Renal cortical epithelial cell (primary cell): ENCODE data around the gene EPN3. TPM values are rescaled to one million over a fixed set of nuclear protein-coding genes. Genes with fewer than 3 reads are reported as not detected.

Experiments used
- DNase-seq: peaks from one replicate; pipeline ENCODE4 v3.0.0-alpha.2; 2011; ENCODE audit warnings: low read depth
- total RNA-seq: library from RNA; depleted of rRNA; stranded (reverse); fragments of >200 nt; gene quantifications from 2 replicates; pipeline ENCODE4 v1.2.3, GENCODE V29; 2014

EPN3 gene
- total RNA-seq, 1 donor from 2014 or later, result 0.99 TPM

DNA sequence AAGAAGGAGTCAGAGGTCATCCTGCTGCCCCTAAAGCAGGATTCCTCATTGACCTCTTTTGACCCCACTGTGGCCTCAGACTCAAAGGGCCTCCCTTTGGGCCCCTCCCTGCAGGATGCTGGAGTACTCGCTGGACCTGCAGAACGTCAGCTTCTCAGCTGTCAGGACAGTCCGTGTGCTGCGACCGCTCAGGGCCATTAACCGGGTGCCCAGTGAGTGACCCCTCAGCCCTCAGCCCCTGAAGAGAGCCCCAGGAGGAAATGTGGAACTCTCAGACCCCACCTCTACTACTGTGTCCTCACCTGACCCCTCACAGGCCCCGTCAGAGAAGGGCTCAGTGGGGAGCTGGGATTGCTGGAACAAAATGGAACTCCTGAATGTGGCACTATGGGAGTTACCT lies 37.1 kb downstream of the EPN3 start:
- DNase-seq, result no peak

DNA sequence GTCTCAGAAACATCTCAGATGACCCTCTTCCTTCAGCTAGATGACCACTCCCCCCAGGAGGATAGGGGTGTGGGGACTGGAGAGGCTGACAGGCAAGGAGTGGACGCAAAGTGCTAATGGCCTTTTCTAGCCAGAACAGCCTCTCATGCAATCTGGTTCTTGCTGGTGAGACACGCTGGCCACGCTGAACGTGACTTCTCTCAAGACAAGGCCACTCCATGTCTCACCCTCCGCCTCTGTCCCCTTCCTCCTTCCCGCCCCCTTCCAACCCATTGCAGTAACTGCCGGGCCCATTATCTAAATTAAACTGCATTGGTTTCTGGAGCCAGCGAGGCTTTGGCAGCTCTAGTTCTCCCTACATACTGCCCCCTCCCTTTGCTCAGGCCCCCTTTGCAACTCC lies 37.5 kb downstream of the EPN3 start:
- DNase-seq, result no peak

DNA sequence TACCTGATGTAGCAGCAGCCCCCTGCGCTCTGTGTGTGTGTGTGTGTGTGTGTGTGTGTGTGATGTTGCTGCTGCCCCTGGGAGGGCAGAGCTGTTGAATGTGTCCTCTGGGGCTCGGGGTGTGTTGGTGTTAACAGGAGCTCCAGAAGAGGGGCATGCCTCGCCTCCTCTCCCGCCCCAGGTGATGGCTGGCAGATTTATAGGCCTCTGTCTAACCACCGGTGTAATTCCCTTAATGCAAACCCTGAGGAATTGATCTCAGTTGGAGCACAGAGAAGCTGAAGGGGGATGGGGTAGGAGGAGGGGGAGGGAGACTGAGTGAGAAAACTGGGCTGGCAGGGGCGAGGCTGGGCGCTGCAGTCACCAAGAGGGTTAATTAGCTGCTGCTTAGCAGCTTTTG lies 38.0 kb downstream of the EPN3 start:
- no peak for DNase-seq

DNA sequence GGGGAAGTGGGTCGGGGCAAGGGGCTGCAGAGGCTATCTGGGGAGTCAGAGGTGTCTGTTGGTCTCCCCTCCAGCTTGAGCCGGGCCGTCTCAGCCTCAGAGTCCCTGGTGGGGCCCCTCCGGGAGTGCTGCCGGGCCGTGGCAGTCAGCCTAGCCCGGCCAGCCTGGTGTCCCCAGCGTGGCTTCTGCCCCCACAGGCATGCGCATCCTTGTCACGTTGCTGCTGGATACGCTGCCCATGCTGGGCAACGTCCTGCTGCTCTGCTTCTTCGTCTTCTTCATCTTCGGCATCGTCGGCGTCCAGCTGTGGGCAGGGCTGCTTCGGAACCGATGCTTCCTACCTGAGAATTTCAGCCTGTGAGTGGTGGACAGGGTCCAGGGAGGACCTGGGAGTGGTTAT lies 39.1 kb downstream of the EPN3 start:
- DNase-seq, result no peak

DNA sequence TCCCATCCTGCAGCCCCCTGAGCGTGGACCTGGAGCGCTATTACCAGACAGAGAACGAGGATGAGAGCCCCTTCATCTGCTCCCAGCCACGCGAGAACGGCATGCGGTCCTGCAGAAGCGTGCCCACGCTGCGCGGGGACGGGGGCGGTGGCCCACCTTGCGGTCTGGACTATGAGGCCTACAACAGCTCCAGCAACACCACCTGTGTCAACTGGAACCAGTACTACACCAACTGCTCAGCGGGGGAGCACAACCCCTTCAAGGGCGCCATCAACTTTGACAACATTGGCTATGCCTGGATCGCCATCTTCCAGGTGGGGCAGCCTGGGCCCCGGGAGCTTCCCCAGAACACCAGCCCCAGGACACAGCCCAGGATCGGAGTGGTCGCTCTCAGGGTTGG lies 40.0 kb downstream of the EPN3 start:
- DNase-seq, result no peak

DNA sequence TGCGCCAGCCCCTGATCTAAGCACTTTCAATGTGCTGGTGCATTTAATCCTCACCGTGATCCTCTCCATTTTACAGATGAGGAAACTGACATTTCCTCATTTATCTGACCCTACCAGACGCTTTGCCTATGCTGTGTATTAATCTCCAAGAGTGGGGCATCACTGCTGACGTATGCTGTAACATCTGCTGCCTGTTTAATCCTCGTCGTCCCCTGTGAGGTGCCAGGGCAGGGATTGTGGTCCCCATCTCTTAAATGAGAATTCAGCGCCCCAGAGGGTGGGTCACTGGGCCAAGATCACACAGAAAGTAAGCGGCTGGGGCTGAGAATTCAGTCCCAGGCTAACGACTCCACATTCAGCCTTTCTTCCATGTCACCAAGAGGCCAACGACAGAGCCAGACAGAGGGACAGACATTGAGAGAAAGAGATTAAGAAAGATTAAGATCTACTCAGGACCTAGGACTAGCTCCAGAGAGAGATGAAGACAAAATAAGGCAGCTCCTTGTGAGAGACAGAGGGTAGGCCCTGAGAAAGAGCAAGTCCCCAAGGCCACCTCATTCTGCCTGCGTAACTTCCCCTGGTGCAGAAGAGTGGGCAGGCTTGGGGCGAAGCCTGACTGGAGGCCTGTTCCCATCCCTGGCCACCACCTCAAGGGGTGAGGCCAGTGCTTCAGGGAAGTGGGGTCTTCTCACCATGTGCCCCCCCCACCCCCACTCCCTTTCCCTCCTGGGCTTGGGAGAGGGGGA lies 41.5 kb downstream of the EPN3 start:
- DNase-seq, result no peak

DNA sequence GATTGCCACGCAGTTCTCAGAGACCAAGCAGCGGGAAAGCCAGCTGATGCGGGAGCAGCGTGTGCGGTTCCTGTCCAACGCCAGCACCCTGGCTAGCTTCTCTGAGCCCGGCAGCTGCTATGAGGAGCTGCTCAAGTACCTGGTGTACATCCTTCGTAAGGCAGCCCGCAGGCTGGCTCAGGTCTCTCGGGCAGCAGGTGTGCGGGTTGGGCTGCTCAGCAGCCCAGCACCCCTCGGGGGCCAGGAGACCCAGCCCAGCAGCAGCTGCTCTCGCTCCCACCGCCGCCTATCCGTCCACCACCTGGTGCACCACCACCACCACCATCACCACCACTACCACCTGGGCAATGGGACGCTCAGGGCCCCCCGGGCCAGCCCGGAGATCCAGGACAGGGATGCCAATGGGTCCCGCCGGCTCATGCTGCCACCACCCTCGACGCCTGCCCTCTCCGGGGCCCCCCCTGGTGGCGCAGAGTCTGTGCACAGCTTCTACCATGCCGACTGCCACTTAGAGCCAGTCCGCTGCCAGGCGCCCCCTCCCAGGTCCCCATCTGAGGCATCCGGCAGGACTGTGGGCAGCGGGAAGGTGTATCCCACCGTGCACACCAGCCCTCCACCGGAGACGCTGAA lies 43.2 kb downstream of the EPN3 start:
- DNase-seq, result no peak

DNA sequence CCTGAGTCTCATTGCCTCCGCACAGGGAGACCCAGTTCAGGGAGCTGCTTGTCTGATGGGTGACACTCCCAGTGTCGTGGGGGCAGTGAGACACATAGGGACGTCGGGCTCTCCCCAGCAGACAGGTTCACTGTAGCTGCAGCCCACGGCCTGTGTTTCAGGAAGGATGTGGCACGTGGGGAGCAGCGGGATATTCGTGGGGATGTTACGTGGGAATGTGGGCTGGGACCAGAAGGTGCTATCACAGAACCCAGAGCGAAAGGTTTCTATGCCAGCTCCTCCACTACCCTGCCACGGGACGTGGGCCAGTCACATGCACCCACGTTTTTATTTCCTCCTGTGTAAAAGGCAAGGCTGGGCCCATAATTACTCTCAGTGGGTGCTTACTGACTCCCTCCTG lies 44.3 kb downstream of the EPN3 start:
- DNase-seq, result no peak

DNA sequence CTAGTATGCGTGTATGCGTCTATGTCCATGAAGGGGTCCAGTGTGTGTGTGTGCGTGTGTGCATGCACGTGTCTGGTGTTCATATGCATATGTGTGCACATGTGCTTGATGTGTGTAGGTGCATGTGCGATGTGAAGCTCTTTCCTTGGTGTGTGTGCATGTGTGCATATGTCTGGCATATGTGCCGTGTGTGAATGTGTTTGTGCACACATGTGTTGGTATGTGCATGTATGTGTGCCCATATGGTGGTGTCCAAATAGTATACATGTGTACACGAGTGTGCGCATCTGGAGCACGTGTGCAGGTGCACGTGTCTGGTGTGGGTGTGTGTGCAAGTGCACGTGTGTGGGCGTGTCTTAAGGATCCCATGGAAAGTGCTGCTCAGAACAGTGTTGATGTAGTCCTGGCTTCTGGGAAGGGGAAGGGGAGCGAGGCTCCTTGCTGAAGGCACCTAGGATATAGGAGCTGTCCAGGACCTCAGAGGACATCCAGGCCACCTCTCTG lies 45.0 kb downstream of the EPN3 start:
- no peak for DNase-seq

DNA sequence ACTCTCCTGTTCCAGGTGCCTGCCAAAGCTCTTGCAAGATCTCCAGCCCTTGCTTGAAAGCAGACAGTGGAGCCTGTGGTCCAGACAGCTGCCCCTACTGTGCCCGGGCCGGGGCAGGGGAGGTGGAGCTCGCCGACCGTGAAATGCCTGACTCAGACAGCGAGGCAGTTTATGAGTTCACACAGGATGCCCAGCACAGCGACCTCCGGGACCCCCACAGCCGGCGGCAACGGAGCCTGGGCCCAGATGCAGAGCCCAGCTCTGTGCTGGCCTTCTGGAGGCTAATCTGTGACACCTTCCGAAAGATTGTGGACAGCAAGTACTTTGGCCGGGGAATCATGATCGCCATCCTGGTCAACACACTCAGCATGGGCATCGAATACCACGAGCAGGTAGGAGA lies 45.6 kb downstream of the EPN3 start:
- DNase-seq, result no peak

DNA sequence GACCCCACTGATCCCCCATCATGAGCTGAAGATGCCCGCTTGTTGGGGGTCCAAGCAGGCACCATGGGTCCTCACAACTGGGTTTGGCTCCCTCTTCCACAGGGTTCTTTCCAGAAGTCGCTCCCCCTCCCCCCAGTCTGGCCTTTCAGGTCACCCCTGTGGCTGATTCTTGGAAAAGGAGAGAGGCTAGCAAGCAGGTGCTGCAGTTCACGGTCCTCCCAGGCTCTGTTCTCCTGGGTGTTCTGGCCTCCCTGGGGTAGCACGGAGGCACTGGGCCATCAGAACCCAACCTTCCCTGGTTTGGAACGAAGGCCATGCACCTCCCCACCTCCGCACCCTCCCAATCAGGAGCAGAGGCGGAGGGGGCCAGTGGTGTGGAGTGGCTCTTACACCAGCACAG lies 46.9 kb downstream of the EPN3 start:
- DNase-seq, result no peak

DNA sequence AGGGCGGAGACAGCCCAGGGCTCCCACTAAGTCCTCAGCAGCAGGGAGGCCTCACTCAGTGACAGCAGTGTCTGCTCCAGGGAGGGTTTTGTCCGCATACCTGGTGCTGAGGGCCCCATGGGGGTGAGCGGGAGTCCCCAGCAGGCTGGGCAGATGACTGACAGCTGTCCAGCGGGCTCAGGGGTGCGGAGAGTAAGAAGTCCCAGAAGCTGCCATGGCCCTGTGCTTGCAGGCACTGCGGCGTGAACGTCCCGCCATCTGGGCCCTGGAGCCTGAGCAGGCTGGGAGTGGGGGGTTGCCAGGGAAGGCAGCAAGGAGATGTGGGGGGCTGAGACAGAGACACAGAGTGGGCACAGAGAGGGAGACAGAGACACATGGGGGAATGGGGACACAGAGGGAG lies 48.1 kb downstream of the EPN3 start:
- DNase-seq, result no peak

DNA sequence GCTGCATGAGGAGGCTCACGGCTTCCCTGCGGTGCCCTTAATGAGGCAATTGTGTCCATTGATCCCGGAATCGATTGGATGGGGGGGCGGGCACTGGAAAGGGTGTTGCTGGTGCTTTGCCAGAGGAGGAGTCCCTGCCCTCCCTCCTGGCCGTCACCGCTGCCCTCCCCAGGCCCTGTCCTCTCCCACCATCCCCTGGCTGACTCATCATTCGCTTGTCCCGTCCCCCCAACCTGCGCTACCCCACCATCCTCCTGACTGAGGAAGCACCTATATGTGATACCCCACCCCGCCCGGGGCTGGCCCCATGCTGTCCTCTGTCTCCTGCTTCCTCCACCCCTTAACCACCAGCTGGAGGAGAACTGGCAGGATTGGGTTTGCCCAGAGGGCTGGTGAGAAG lies 48.8 kb downstream of the EPN3 start:
- no peak for DNase-seq

DNA sequence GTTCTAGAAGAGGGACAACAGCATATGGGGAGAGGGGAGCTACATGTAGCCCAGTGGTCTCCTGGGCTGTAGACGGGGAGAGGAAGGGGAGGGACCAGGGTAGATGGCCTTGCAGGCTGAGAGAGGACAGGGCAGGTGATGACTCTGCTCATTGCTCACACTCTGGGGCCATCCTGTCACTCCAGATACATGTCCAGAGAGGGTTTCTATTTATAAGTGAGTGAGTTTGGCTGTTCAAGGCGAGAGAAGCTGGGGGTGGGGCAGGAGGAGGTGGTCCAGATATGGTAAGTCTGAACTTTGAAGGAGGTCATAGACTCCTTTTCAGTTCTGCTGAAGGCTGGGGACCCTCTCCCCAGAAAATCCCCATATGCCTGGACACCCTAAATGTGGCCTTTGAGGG lies 50.2 kb downstream of the EPN3 start:
- DNase-seq, result no peak

DNA sequence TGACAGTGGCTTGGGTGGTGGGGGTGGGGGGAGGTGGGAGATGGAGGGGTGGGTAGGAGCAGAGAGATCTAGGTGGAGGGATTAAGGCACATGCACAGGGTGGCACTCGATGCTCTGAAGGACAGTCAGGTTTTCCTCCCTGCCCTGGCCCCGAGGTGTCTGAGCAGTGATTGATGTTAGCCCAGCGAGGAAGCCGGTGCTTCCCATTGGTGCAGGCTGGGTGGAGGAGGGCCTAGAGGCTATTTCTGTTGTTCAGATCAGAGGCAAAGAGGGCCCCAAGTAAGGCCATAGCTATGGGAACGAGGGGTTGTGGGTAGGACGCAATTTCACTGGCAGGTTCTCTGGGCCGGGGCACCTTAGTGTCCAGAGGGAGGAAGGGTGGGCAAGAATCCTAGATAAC lies 51.1 kb downstream of the EPN3 start:
- DNase-seq, result no peak

DNA sequence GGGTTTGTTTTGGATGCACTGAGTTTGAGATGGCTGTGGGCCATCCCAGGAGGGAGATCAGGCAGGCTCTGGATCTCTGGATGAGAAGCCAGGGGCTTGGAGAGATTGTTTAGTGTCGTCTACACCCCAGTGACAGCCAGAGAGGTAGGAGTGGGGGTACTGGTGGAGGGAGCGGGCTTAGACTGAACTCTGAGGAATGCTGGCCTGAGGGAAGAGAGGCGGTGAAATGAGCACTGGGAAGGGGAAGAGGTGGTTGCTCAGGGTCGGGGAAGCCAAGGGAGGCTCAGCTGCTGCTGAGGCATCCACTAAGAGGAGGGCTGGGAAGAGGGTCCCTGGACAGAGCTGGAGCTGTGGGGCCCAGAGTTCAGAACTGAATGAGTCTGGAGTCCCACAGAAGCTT lies 51.6 kb downstream of the EPN3 start:
- no peak for DNase-seq

DNA sequence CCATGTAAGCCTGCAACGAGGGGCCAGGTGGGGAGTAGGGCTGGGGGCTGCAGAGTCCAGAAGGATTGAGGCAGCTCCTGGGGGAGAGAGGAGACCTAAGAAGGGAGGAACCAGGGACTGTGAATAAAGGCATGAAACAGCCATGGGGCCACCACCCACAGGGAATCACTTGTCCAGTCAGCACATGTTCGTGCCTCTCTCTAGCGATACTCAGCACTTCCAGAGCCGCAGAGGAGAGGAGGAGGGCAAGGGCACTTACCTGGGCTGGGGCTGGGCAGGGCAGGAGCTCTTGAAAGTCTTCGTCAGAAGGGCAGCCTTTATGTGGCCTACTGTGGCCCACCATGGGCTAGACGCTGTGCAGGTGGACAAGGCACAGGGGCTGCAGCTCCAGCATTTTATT lies 52.2 kb downstream of the EPN3 start:
- DNase-seq, result no peak

DNA sequence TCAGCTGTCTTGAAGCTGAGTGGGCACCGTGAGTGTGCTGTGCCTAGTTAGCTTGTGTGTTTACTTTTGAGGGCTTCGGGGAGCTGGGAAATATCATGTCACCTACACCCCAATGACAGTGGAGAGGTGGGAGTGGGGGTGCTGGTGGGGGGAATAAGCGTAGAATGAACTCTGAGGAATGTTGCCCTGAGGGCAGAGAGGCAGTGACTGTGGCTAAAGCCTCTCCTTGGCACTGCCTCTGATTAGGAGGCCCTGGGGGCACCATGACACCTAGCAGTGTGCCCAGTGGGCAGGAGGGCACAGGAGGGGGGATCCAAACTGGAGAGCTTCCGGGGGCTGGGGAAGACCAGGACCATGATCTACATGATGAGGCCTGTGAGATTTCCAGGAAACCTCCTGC lies 52.8 kb downstream of the EPN3 start:
- DNase-seq, result peak; percentile 8

DNA sequence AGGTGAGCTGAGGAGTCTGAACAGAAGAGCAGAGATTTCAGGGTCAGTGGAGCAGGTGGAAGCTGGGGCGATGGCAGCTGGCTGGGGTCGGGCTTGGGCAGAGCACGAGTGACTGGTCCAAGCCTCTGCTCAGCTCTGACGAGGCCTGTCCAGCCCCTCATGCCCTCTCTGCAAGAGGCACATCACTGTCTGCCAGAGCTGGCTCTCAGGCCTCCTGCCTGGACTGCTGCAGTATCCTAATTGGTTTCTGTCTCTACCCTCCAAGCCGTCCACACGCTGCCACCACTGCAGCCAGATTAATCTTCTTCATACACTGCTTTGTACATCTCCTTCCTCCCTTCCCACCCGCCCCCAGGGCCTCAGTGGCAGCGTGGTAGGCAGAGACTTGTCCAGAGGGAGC lies 53.4 kb downstream of the EPN3 start:
- no peak for DNase-seq

DNA sequence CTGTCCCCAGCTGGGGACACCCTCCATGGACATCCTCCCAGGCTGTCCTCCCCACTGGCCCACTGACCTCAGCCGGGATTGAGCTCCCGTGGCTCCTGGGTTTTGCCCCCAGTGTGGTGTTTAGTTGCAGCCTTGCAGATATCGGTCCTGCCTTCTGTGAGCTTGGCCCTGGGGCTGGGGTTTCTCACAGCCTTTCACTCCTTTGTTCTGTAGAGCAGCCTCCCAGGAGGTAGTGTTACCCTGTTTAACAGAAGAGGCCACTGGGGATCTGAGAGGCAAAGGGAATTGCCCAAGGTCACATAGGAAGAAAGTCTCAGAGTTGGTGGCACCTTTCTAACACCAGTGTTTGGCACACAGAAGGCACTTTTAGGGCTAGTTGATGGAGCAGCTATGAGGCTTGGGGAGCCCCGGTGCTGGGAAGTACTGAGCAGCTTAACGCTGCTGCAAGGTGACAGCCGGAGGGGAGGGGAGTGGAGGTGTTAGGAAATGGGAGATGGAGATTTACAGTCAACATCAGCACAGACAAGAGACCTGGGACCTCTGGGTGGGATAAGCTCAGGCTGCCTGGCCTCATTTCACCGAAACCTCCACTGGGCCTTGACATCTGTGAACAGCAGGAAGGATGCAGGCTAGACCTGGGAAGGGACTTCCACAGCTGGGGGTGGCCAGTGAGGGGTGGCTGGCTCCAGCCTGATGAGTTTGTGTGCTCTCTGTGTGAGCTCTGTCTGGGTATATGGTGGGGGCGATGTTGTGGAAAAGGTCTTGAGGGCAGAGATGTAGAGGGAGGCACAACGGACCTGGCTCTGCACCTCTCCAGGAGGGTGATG lies 54.1 kb downstream of the EPN3 start:
- DNase-seq, result no peak

DNA sequence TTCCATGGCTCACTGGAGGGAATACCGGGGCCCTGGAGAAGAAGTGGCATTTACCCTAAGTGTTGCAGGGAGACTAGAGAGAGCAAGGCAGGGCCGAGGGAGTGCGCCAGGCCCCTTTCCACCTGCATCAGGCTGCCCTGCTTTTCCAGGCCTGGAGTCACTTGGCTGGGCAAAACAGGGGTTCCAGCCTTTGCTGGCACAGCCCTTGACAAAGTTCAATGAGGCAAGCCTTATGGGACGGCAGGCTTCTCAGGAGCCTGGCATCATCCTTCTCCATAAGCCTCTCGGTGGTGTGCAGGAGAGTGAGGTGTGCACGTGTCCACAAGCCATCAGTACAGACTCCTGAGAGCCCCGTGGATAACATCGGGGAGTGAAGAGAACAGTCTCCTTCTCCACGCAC lies 55.0 kb downstream of the EPN3 start:
- no peak for DNase-seq

DNA sequence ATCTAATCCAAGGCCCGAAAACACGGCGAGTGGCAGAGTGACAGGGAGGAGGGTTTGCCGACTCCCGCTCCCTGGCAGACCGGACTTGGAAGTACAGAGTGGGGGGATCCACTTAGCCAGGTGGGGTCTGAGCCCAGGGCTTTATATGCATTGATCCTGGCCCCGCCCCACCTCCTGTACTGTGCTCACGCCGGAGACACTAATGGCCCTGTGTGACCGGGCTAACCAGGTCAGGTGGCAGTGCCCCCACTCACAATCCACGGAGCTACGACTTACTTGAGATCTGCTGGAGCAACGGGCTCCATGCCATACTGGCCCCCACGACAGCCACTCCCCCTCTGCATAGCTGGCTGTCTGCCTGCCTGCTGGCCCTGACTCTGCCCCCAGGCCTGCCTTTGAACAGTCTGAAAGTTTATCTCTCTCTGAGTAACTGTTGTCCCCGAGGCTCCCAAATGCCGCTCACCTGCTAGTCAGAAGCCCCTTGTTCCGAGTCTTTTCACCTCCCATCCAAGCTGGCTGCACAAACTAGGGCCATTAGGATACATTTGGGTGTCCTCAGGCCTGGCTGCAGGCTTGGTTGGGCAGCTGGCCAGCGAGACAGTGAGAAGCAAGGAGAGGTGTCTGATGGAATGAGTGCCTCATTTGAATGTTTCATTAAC lies 56.0 kb downstream of the EPN3 start:
- peak; percentile 10 for DNase-seq
